ENCODE measurements around the gene RGL4.
"Not testable (repeated sequence)": the region's sequence is repeated elsewhere in the genome, so short reads cannot be mapped to it uniquely, and the experiment has no call there.

Gene RGL4

GRCh38 chr22:23690713-23691112 is at the start of gene RGL4:
Gene RGL4, plus strand, starts transcription at chr22:23691013. Its CDS starts 1,018 bp downstream, at chr22:23692031.
- no peak for DNase-seq (ENCODE audit: low read depth)

DNA sequence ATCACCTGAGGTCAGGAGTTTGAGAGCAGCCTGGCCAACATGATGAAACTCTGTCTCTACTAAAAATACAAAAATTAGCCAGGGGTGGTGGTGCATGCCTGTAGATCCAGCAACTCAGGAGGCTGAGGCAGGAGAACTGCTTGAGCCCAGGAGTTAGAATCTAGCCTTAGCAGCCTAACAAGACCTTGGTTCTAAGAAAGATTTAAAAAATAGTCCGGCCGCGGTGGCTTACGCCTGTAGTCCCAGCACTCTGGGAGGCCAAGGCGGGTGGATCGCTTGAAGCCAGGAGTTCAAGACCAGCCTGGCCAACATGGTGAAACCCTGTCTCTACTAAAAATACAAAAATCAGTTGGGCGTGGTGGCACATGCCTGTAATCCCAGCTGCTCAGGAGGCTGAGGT is 44.3 kb upstream of the RGL4 start:
- H3K4me3 ChIP-seq (ENCODE audit: low read depth, low read length); DNase-seq (ENCODE audit: low read depth): not testable (repeated sequence)

More at GRCh38 chr22:23690713-23691112, at the start of gene RGL4:
- H3K4me3 ChIP-seq (ENCODE audit: low read depth, low read length), result no peak within 1 kb of the TSS

GRCh38 chr22:23649071-23649501 is 41.7 kb upstream of the RGL4 start:
- no peak for DNase-seq (ENCODE audit: low read depth)
- no peak overlapping the region for H3K4me3 ChIP-seq (ENCODE audit: low read depth, low read length)

- no peak for DNase-seq (ENCODE audit: low read depth)
- H3K4me3 ChIP-seq (ENCODE audit: low read depth, low read length), result no peak overlapping the region
These were observed 39.1 kb upstream of the RGL4 start for GRCh38 chr22:23651676-23652075.

DNA sequence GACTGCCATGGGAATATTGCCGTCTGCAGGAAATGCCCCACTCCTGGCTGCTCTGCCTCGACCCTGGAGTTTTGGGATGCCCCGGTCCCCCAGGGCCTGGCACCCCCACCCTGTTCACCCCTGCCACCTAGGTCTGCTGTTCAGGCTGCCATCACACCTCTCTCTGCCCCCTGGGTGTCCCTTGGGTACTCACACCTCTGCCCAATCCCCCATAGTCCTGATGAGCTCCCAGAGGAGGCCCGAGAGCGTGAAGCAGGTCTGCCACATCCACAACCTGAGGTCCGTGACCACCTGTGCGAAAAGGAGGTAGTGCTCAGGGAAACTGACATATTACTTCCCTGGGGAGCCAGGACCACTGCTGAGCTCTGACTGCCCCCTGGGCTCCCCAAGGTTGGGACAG is 38.5 kb upstream of the RGL4 start:
- no peak overlapping the region for H3K4me3 ChIP-seq (ENCODE audit: low read depth, low read length)
- no peak for DNase-seq (ENCODE audit: low read depth)

GRCh38 chr22:23652711-23653110 is 38.1 kb upstream of the RGL4 start:
- H3K4me3 ChIP-seq (ENCODE audit: low read depth, low read length), result no peak overlapping the region
- no peak for DNase-seq (ENCODE audit: low read depth)

DNA sequence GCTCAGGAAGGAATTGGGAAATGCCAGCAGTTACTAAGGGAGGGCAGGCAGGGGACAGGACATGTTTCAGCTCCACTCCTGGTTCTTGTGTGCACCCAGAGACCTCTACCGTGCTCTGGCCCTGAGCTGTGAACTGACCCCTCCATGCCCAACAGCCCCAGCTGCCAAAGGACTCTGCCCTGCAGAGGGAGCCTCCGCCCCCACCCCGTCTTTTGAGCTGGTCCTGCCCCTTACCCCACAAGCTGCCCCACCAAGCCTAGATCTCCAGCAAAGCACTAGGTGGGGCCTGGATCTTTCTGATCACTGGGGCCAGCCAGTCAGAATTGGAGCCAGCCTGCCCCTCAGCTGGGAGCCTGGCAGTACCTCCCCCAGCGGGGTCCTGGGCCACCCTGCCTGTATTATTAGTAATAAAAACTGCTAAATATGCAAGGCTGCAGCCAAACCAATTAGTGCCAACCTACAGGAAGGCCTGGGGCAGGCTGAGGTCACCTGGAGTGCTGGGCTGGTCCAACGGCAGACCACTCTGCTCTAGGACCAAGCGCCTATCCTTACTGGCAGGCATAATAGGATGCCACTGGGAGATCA is 34.8 kb upstream of the RGL4 start:
- no peak for DNase-seq (ENCODE audit: low read depth)
- H3K4me3 ChIP-seq (ENCODE audit: low read depth, low read length), result no peak overlapping the region

DNA sequence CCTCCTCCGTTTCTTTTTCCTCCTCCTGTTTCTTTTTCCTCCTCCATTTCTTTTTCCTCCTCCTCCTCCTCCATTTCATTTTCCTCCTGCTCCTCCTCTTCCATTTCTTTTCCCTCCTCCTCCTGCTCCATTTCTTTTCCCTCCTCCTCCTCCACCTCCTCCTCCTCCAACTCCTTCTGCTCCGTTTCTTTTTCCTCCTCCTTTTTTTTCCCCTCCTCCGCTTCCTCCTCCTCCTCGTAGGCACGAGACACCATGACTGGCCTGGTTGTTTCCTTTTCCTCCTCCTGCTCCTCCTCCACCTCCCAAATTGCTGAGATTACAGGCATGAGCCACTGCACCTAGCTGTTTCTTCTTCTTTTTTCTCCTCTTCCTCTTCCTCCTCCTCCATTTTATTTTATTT is 33.1 kb upstream of the RGL4 start:
- no peak for DNase-seq (ENCODE audit: low read depth)
- H3K4me3 ChIP-seq (ENCODE audit: low read depth, low read length), result no peak overlapping the region

- H3K4me3 ChIP-seq (ENCODE audit: low read depth, low read length), result not testable (repeated sequence)
These were observed 30.4 kb upstream of the RGL4 start for GRCh38 chr22:23660381-23660780.

GRCh38 chr22:23670378-23671295 is 20.2 kb upstream of the RGL4 start:
- H3K4me3 ChIP-seq (ENCODE audit: low read depth, low read length), result no peak overlapping the region
- DNase-seq (ENCODE audit: low read depth), result no peak

More at GRCh38 chr22:23660381-23660780, 30.4 kb upstream of the RGL4 start:
- DNase-seq (ENCODE audit: low read depth), result not testable (repeated sequence)

GRCh38 chr22:23671387-23671786 is 19.4 kb upstream of the RGL4 start:
- not testable (repeated sequence) for H3K4me3 ChIP-seq (ENCODE audit: low read depth, low read length); DNase-seq (ENCODE audit: low read depth)

DNA sequence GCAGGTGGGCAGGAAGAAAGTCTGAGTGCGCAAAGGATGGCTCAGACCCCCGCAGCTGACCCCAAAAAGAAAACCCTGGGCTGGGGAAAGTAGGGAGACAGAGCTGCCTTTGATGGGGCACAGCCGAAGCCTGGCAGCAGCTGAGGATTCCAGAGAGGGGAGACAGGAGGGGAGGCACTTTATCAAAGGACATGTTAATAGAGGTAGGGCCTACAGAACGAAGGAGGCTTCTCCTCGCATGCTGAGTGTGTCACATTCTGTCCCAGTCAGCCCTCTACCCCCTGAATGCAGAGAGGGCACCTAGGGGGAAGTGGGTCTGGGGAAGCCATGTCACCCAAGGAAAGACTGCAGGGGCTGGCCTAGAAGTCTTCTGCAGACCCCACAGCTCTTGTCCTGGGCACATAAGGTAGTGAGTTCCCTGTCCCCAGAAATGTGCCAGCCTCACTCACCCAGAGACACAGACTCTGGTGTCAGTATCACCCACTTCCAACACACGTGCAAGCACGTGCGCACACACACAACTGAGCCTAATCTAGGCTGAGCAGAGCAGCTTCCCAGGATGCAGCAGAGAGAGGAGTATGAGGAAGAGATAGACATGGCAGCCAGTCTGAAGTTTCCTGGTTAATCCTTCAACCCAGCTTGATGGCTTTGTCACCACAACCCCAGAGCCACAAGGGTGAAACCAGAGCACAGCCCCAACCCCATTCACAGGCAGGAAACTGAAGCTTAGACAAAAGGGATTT is 18.3 kb upstream of the RGL4 start:
- not testable (repeated sequence) for H3K4me3 ChIP-seq (ENCODE audit: low read depth, low read length); DNase-seq (ENCODE audit: low read depth)

- DNase-seq (ENCODE audit: low read depth), result no peak
- H3K4me3 ChIP-seq (ENCODE audit: low read depth, low read length), result no peak overlapping the region
These were observed 17.7 kb upstream of the RGL4 start for GRCh38 chr22:23673050-23673620.

- H3K4me3 ChIP-seq (ENCODE audit: low read depth, low read length), result no peak overlapping the region
- no peak for DNase-seq (ENCODE audit: low read depth)
These were observed 16.8 kb upstream of the RGL4 start for GRCh38 chr22:23673826-23674690.

DNA sequence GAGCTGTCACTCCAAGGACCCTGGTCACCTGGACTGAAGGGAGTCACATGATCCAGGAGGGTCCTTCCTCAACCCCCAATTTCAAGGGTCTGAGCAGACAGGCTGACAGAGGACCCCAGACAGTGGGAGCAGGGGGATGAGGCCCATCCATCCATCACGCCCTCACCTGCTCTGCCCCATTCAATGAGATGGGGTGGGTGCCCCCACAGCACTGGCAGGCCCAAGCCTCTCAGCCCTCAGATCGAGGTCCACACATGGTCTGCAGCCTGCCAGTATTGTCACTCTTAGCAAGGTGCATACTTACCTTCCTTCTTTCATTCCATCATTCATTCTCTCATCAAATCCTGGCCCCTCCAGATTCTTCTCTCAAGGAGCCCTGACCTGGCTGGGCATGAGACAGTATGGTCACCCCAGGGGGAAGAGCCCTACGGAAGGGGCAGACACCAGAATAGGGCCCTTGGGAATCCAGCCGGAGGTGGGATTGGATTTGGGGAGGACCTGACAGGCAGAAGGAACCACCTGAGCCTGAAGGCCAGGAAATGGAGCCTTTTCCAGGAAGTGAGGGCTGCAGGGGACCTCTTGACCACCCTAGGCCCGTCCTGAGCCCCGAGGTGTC is 15.8 kb upstream of the RGL4 start:
- H3K4me3 ChIP-seq (ENCODE audit: low read depth, low read length); DNase-seq (ENCODE audit: low read depth): not testable (repeated sequence)

- DNase-seq (ENCODE audit: low read depth), result no peak
- H3K4me3 ChIP-seq (ENCODE audit: low read depth, low read length), result no peak overlapping the region
These were observed 15.1 kb upstream of the RGL4 start for GRCh38 chr22:23675502-23676415.
